Measurements from ENCODE around the gene CD55.

Gene CD55

DNA sequence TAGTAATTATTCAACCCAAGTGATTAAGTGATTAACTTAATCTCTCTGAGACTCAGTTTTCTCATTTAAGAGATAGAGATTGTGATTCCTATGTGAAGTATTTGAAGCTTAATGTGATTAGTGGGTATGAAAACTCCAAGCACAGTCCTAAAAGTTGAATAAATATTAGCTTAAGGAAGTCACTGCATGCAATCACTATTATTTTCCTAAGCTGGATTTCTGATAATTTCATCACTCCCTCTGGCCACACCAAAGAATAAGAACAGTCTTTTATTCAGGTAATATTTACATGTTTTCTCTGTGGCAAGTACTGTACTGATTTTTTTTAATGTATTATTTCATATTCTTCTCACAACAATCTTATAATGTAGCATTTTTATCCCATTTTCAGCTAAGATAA lies 31.1 kb downstream of the CD55 start:
- TF ChIP-seq, protein P1, sequence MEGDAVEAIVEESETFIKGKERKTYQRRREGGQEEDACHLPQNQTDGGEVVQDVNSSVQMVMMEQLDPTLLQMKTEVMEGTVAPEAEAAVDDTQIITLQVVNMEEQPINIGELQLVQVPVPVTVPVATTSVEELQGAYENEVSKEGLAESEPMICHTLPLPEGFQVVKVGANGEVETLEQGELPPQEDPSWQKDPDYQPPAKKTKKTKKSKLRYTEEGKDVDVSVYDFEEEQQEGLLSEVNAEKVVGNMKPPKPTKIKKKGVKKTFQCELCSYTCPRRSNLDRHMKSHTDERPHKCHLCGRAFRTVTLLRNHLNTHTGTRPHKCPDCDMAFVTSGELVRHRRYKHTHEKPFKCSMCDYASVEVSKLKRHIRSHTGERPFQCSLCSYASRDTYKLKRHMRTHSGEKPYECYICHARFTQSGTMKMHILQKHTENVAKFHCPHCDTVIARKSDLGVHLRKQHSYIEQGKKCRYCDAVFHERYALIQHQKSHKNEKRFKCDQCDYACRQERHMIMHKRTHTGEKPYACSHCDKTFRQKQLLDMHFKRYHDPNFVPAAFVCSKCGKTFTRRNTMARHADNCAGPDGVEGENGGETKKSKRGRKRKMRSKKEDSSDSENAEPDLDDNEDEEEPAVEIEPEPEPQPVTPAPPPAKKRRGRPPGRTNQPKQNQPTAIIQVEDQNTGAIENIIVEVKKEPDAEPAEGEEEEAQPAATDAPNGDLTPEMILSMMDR (conservative IDR thresholded peaks at IDR 0.05) = no peak
- no peak for TF ChIP-seq ZFX (IDR thresholded peaks at IDR 0.05)
- no peak overlapping the region for H3K27ac ChIP-seq

- TF ChIP-seq, protein P1 (conservative IDR thresholded peaks at IDR 0.05) = no peak
- no peak for TF ChIP-seq ZFX (IDR thresholded peaks at IDR 0.05)
- H3K27ac ChIP-seq = no peak overlapping the region
These were observed 33.6 kb downstream of the CD55 start for GRCh38 chr1:207355060-207355459.

- no peak overlapping the region for H3K27ac ChIP-seq
- TF ChIP-seq, protein P1 (conservative IDR thresholded peaks at IDR 0.05) = no peak
- TF ChIP-seq ZFX (IDR thresholded peaks at IDR 0.05) = no peak
These were observed 34.2 kb downstream of the CD55 start for GRCh38 chr1:207355513-207356295.

DNA sequence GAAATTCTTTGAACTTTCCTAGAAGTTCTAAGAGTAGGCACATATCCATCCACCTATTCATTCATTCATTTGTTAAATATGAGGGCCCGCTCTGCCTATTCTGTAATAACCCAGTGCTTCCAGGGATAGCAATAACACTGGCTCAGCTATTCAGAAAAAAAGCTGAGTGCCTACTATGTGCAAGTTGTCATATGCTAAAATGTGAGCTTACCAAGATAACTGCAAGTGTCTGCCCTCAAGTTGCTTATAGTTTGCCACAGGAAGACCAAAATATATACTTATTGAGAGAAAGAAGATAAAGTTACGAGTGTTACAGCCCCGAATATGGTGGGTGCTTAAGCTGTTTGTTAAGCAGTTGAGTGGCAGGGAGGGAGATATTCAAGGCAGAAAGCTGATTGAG lies 39.6 kb downstream of the CD55 start:
- TF ChIP-seq, protein P1 (conservative IDR thresholded peaks at IDR 0.05) = no peak
- H3K27ac ChIP-seq = no peak overlapping the region

- no peak overlapping the region for H3K27ac ChIP-seq
- TF ChIP-seq, protein P1 (conservative IDR thresholded peaks at IDR 0.05) = no peak
- TF ChIP-seq ZFX (IDR thresholded peaks at IDR 0.05) = no peak
These were observed 40.4 kb downstream of the CD55 start for GRCh38 chr1:207361889-207362288.

- no peak for TF ChIP-seq ZFX (IDR thresholded peaks at IDR 0.05)
- no peak overlapping the region for H3K27ac ChIP-seq
These were observed 41.7 kb downstream of the CD55 start for GRCh38 chr1:207362962-207363860.

DNA sequence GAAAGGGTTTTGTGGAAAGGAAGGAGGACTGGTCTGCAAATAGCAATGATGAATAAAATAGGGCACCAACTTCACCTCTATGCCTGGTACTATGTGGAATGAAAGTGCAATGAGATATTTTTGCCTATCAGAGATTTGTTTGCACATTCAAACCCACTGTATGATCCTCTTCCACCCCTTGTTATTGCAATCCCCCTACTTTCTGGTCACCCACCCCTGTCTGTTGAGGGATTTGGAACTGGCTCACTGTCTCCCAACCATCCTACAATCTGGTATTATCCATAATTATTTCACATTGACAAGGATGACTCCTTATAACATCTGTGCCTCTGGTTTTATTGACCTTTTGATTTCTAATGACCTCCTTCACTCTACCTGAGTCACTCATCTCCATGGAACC lies 42.4 kb downstream of the CD55 start:
- no peak overlapping the region for H3K27ac ChIP-seq
- no peak for TF ChIP-seq ZFX (IDR thresholded peaks at IDR 0.05)
- TF ChIP-seq, protein P1 (conservative IDR thresholded peaks at IDR 0.05) = no peak

Measured in C4-2B (cell line).